Fibroblast of lung (primary cell): ENCODE data around the gene ITIH3. TPM values are rescaled to one million over a fixed set of nuclear protein-coding genes. Genes with fewer than 3 reads are reported as not detected.

Experiments
- DNase-seq, 2 donors: peaks; one replicate each; pipeline versions ENCODE4 v3.0.0 to v3.0.0-alpha.2; 2010; ENCODE audit warnings: low read depth in 2 of 2
- H2AFZ ChIP-seq: 2 replicates; pipeline ENCODE4 v1.5.1; 2012; ENCODE audit warnings: low read length, control low read depth, inconsistent platforms
- H3K27ac ChIP-seq: 2 replicates; pipeline ENCODE4 v1.5.1; 2011; ENCODE audit warnings: low read length, control low read depth; ENCODE audit not compliant: insufficient read depth
- H3K27me3 ChIP-seq: 2 replicates; pipeline ENCODE4 v1.5.1; 2011; ENCODE audit warnings: mild to moderate bottlenecking, low read length; ENCODE audit not compliant: control insufficient read depth, insufficient read depth
- H3K36me3 ChIP-seq: 2 replicates; pipeline ENCODE4 v1.5.1; 2011; ENCODE audit warnings: low read length; ENCODE audit not compliant: control insufficient read depth, insufficient read depth
- H3K4me1 ChIP-seq: 2 replicates; pipeline ENCODE4 v1.5.1; 2011; ENCODE audit warnings: low read length; ENCODE audit not compliant: control insufficient read depth, insufficient read depth; ENCODE audit errors: extremely low read depth
- H3K4me2 ChIP-seq: 2 replicates; pipeline ENCODE4 v1.5.1; 2011; ENCODE audit warnings: low read length, control low read depth; ENCODE audit not compliant: insufficient read depth; ENCODE audit errors: extremely low read depth
- H3K4me3 ChIP-seq, 4 experiments: fragments of 200-600 bp in 1 of 4; sonication (generic) in 1 of 4; replicated peaks in 1 of 4; 2 replicates each; pipeline ENCODE4 v1.5.1; 2011 to 2016; ENCODE audit warnings: low read length in 4 of 4, low read depth in 3 of 4, mild to moderate bottlenecking in 3 of 4, control low read depth in 2 of 4, inconsistent platforms in 1 of 4, mixed read lengths in 1 of 4; ENCODE audit not compliant: insufficient read depth in 1 of 4; ENCODE audit errors: control extremely low read depth in 1 of 4
- H3K79me2 ChIP-seq: 2 replicates; pipeline ENCODE4 v1.5.1; 2012; ENCODE audit warnings: mild to moderate bottlenecking, low read length, inconsistent platforms; ENCODE audit not compliant: control insufficient read depth, insufficient read depth
- H3K9ac ChIP-seq: 2 replicates; pipeline ENCODE4 v1.5.1; 2011; ENCODE audit warnings: mild to moderate bottlenecking, low read length, control low read depth; ENCODE audit not compliant: insufficient read depth
- H3K9me3 ChIP-seq: 2 replicates; pipeline ENCODE4 v1.5.1; 2012; ENCODE audit warnings: low read depth, low read length; ENCODE audit not compliant: control insufficient read depth, insufficient read depth
- H4K20me1 ChIP-seq: 2 replicates; pipeline ENCODE4 v1.5.1; 2011; ENCODE audit warnings: low read length; ENCODE audit not compliant: control insufficient read depth, insufficient read depth; ENCODE audit errors: extremely low read depth
- CTCF ChIP-seq, 2 donors: IDR thresholded peaks in 1 of 2; conservative IDR thresholded peaks in 1 of 2; 1 replicate in 1 of 2; 2 replicates in 1 of 2; pipeline ENCODE4 v1.5.1; 2011 to 2012; ENCODE audit warnings: low read length in 2 of 2, control low read depth in 1 of 2, inconsistent platforms in 1 of 2, low read depth in 1 of 2, mild to moderate bottlenecking in 1 of 2
- EZH2 ChIP-seq: IDR thresholded peaks from 2 replicates; pipeline ENCODE4 v1.5.1; 2012; ENCODE audit warnings: low read length, control low read depth, mild to moderate bottlenecking; ENCODE audit errors: missing control alignments
- polyA plus RNA-seq, 2 donors: library from polyadenylated mRNA; depleted of rRNA in 1 of 2; stranded (reverse) in 1 of 2; unstranded in 1 of 2; fragments of >200 nt; gene quantifications; 2 replicates each; pipeline ENCODE4 v1.2.1, GENCODE V29; 2011 to 2012; ENCODE audit warnings: missing spikeins in 1 of 2
- total RNA-seq: library from RNA; depleted of rRNA; stranded (reverse); fragments of >200 nt; gene quantifications from 2 replicates; pipeline ENCODE4 v1.2.1, GENCODE V29; 2014

Gene ITIH3
- total and polyA plus RNA-seq, 2 donors (not counting 1 experiment from before 2014, with no cell fraction given): 0.17 to 1.5 TPM

- H3K79me2 ChIP-seq: no peaks in the 10 kb centered on the region
- no peak overlapping the region for H2AFZ ChIP-seq
- no peaks in the 10 kb centered on the region for H4K20me1 ChIP-seq
- no peaks in the 10 kb centered on the region for H3K36me3 ChIP-seq
- H3K4me2 ChIP-seq: no peak overlapping the region
- no peaks in the 10 kb centered on the region for H3K9me3 ChIP-seq
- H3K27me3 ChIP-seq: peaks cover 11% of the 10 kb centered on the region
- DNase-seq: no peak
- H3K4me1 ChIP-seq: no peaks in the 10 kb centered on the region
- H3K27ac ChIP-seq: no peak overlapping the region
- TF ChIP-seq CTCF (conservative IDR thresholded peaks at IDR 0.05 in 1 of 2, IDR thresholded peaks at IDR 0.05 in 1 of 2; ENCODE audit: low read depth in 1 of 2, low read length in 2 of 2) (no peak), EZH2 (no peak)
- H3K9ac ChIP-seq: no peak overlapping the region
- H3K4me3 ChIP-seq: no peak overlapping the region
These were observed 5.5 kb upstream of the ITIH3 start for GRCh38 chr3:52788890-52789745.

GRCh38 chr3:52789746-52790040, 4.9 kb upstream of the ITIH3 start:
- no peak overlapping the region for H3K27ac ChIP-seq
- TF ChIP-seq CTCF (conservative IDR thresholded peaks at IDR 0.05 in 1 of 2, IDR thresholded peaks at IDR 0.05 in 1 of 2; ENCODE audit: low read depth in 1 of 2, low read length in 2 of 2): no peak
- TF ChIP-seq EZH2: no peak
- no peak for DNase-seq

GRCh38 chr3:52790337-52790736, 4.3 kb upstream of the ITIH3 start:
- Histone ChIP-seq H3K79me2 (no peaks in the 10 kb centered on the region), H3K4me1 (no peaks in the 10 kb centered on the region), H3K4me3 (no peak overlapping the region), H3K9me3 (no peaks in the 10 kb centered on the region), H2AFZ (no peak overlapping the region), H3K9ac (no peak overlapping the region), H3K36me3 (no peaks in the 10 kb centered on the region), H3K27ac (no peak overlapping the region), H3K4me2 (no peak overlapping the region), H3K27me3 (peaks cover 10% of the 10 kb centered on the region), H4K20me1 (no peaks in the 10 kb centered on the region)
- no peak for TF ChIP-seq EZH2
- TF ChIP-seq CTCF (conservative IDR thresholded peaks at IDR 0.05 in 1 of 2, IDR thresholded peaks at IDR 0.05 in 1 of 2; ENCODE audit: low read depth in 1 of 2, low read length in 2 of 2): no peak
- no peak for DNase-seq

More at GRCh38 chr3:52789746-52790040, 4.9 kb upstream of the ITIH3 start:
- H3K36me3 ChIP-seq: no peaks in the 10 kb centered on the region
- H3K27me3 ChIP-seq: peaks cover 11% of the 10 kb centered on the region
- no peaks in the 10 kb centered on the region for H3K4me1 ChIP-seq
- H3K4me2 ChIP-seq: no peak overlapping the region
- H3K9ac ChIP-seq: no peak overlapping the region
- H2AFZ ChIP-seq: no peak overlapping the region
- no peak overlapping the region for H3K4me3 ChIP-seq
- no peaks in the 10 kb centered on the region for H3K9me3 ChIP-seq
- H3K79me2 ChIP-seq: no peaks in the 10 kb centered on the region
- H4K20me1 ChIP-seq: no peaks in the 10 kb centered on the region
